HepG2 (cell line): ENCODE results near the gene NMUR1. TPM values are rescaled to one million over a fixed set of nuclear protein-coding genes. Genes with fewer than 3 reads are reported as not detected.

Experiments used
- ELF3 ChIP-seq: IDR thresholded peaks from 2 replicates; pipeline ENCODE4 v1.6.1; 2016; ENCODE audit warnings: missing genetic modification reagents, missing compliant biosample characterization
- HNRNPLL ChIP-seq: fragments of 200-400 bp; formaldehyde crosslinking; IDR thresholded peaks from 2 replicates; pipeline ENCODE4 v1.6.1; 2017; ENCODE audit warnings: mild to moderate bottlenecking, low read depth, low read length; ENCODE audit not compliant: poor library complexity, severe bottlenecking
- JUN ChIP-seq: sonication (generic); formaldehyde crosslinking; IDR thresholded peaks from 2 replicates; pipeline ENCODE4 v1.4.0; 2020; ENCODE audit warnings: mild to moderate bottlenecking, missing genetic modification reagents
- MAX ChIP-seq: IDR thresholded peaks from 2 replicates; pipeline ENCODE4 v1.6.1; 2012; ENCODE audit warnings: inconsistent platforms
- NR2F6 ChIP-seq, 2 experiments: IDR thresholded peaks; 2 replicates each; pipeline ENCODE4 v1.6.1; 2016; ENCODE audit warnings: antibody characterized with exemption in 1 of 2, mild to moderate bottlenecking in 1 of 2
- RBFOX2 ChIP-seq: fragments of 200-400 bp; formaldehyde crosslinking; IDR thresholded peaks from 2 replicates; pipeline ENCODE4 v1.6.1; 2017; ENCODE audit warnings: low read depth, mild to moderate bottlenecking, low read length
- RFXAP ChIP-seq: sonication (generic); formaldehyde crosslinking; IDR thresholded peaks from 2 replicates; pipeline ENCODE4 v1.4.0; 2020; ENCODE audit warnings: missing genetic modification reagents, borderline replicate concordance
- XRCC5 ChIP-seq: fragments of 200-400 bp; formaldehyde crosslinking; optimal IDR thresholded peaks from 2 replicates; pipeline ENCODE3; 2017; ENCODE audit warnings: mild to moderate bottlenecking, low read length
- ZBTB14 ChIP-seq: sonication (generic); formaldehyde crosslinking; IDR thresholded peaks from 2 replicates; pipeline ENCODE4 v1.4.0; 2020; ENCODE audit warnings: missing genetic modification reagents
- ZBTB49 ChIP-seq: sonication (generic); formaldehyde crosslinking; IDR thresholded peaks from 2 replicates; pipeline ENCODE4 v1.4.0; 2020; ENCODE audit warnings: missing genetic modification reagents, borderline replicate concordance
- ZFX ChIP-seq: sonication (generic); formaldehyde crosslinking; IDR thresholded peaks from 2 replicates; pipeline ENCODE4 v1.4.0; 2020; ENCODE audit warnings: mild to moderate bottlenecking, low read depth, missing genetic modification reagents, moderate library complexity
- ZGPAT ChIP-seq: IDR thresholded peaks from 2 replicates; pipeline ENCODE4 v1.6.1; 2016; ENCODE audit warnings: mild to moderate bottlenecking
- ZMYM2 ChIP-seq: sonication (generic); formaldehyde crosslinking; IDR thresholded peaks from 2 replicates; pipeline ENCODE4 v1.8.0; 2022; ENCODE audit warnings: mild to moderate bottlenecking, missing genetic modification reagents
- ZNF10 ChIP-seq: sonication (generic); formaldehyde crosslinking; IDR thresholded peaks from 2 replicates; pipeline ENCODE4 v1.4.0; 2020; ENCODE audit warnings: mild to moderate bottlenecking, low read depth, missing genetic modification reagents, borderline replicate concordance
- ZNF224 ChIP-seq: sonication (generic); formaldehyde crosslinking; IDR thresholded peaks from 2 replicates; pipeline ENCODE4 v1.5.0; 2020; ENCODE audit warnings: mild to moderate bottlenecking, missing genetic modification reagents
- ZNF503 ChIP-seq: sonication (generic); formaldehyde crosslinking; IDR thresholded peaks from 2 replicates; pipeline ENCODE4 v1.4.0; 2020; ENCODE audit warnings: missing genetic modification reagents
- ZNF766 ChIP-seq: sonication (generic); formaldehyde crosslinking; IDR thresholded peaks from 2 replicates; pipeline ENCODE4 v1.5.0; 2020; ENCODE audit warnings: missing genetic modification reagents, borderline replicate concordance
- ZNF768 ChIP-seq: sonication (generic); formaldehyde crosslinking; IDR thresholded peaks from 2 replicates; pipeline ENCODE4 v1.4.0; 2020; ENCODE audit warnings: missing genetic modification reagents
- ZNF800 ChIP-seq: sonication (generic); formaldehyde crosslinking; IDR thresholded peaks from 2 replicates; pipeline ENCODE4 v1.4.0; 2020; ENCODE audit warnings: missing genetic modification reagents
- ZNF879 ChIP-seq: sonication (generic); formaldehyde crosslinking; IDR thresholded peaks from 2 replicates; pipeline ENCODE4 v1.8.1; 2023; ENCODE audit warnings: missing genetic modification reagents
- ZNF891 ChIP-seq: sonication (generic); formaldehyde crosslinking; IDR thresholded peaks from 2 replicates; pipeline ENCODE4 v1.5.0; 2020; ENCODE audit warnings: mild to moderate bottlenecking, missing genetic modification reagents
- polyA plus RNA-seq, 8 experiments: library from polyadenylated mRNA; depleted of rRNA in 3 of 8; stranded (reverse) in 7 of 8; unstranded in 1 of 8; fragments of >200 nt; fragmentation: Illumina TruSeq in 4 of 8; extraction: Trizol in 4 of 8; gene quantifications; 2 replicates each; pipeline versions ENCODE4 v1.2.1 to v1.2.3, GENCODE V29; 2011 to 2016; ENCODE audit warnings: low read depth in 4 of 8, missing spikeins in 1 of 8, mixed read lengths in 1 of 8; ENCODE audit not compliant: insufficient read depth in 1 of 8
- total RNA-seq, 5 experiments: library from RNA; depleted of rRNA; stranded (reverse); fragments of >200 nt; fragmentation: Illumina TruSeq; extraction: Trizol; gene quantifications; 2 replicates each; pipeline ENCODE4 v1.2.3, GENCODE V29; 2016; ENCODE audit warnings: low read depth in 1 of 5

NMUR1 gene
- total and polyA plus RNA-seq, 2 of the 13 experiments (the other 11 are each of a cell fraction or from before 2014, with no cell fraction given), result not detected

- no peak for TF ChIP-seq ZNF10 (CRISPR knock-in tag)
- no peak for TF ChIP-seq NR2F6 (IDR thresholded peaks at IDR 0.05)
- TF ChIP-seq NR2F6 (CRISPR knock-in tag; IDR thresholded peaks at IDR 0.05), result 0 out of 2 replicates have a peak, but pooled peaks have one; percentile 35
- no peak; the same call in 1 of the 2 replicates for TF ChIP-seq ZNF891 (CRISPR knock-in tag)
- no peak for TF ChIP-seq ZMYM2
- TF ChIP-seq RFXAP (CRISPR knock-in tag), result peak; percentile 59; the same call in 1 of the 2 replicates
- TF ChIP-seq XRCC5, result peak; percentile 99
- TF ChIP-seq ZNF800, result peak; percentile 62; the same call in 1 of the 2 replicates
- peak; percentile 23; the same call in 1 of the 2 replicates for TF ChIP-seq ZNF766
- TF ChIP-seq ZNF879 (CRISPR knock-in tag), result no peak
- TF ChIP-seq ZBTB14 (CRISPR knock-in tag), result no peak
- no peak for TF ChIP-seq ZBTB49 (CRISPR knock-in tag)
- TF ChIP-seq HNRNPLL, result peak; percentile 30
- peak; percentile 25; the same call in 1 of the 2 replicates for TF ChIP-seq ELF3 (CRISPR knock-in tag)
- no peak for TF ChIP-seq ZNF224 (CRISPR knock-in tag)
- TF ChIP-seq ZNF503 (CRISPR knock-in tag), result no peak
- peak; percentile 95 for TF ChIP-seq ZFX (CRISPR knock-in tag)
- 0 out of 2 replicates have a peak, but pooled peaks have one; percentile 22 for TF ChIP-seq ZGPAT (CRISPR knock-in tag)
- peak; percentile 71 for TF ChIP-seq RBFOX2
- TF ChIP-seq MAX, result peak; percentile 45; the same call in 1 of the 2 replicates
- TF ChIP-seq ZNF768 (CRISPR knock-in tag), result no peak
- TF ChIP-seq JUN, result no peak
These were observed 47.3 kb downstream of the NMUR1 start (continued) for GRCh38 chr2:231482806-231483391.
